Heart right ventricle (tissue), 16 donors: ENCODE data around the gene GSTM5. TPM values are rescaled to one million over a fixed set of nuclear protein-coding genes. Genes with fewer than 3 reads are reported as not detected.
A peak's percentile ranks its signal among the peaks of the same experiment; 100 is the strongest.
"Not testable (repeated sequence)": the region's sequence is repeated elsewhere in the genome, so short reads cannot be mapped to it uniquely, and the experiment has no call there.

Experiments used
- ATAC-seq, 8 donors: fragments of 200-7000 bp; cut with Tn5 transposase; one replicate each; pipeline ENCODE4 v1.9.1; 2020; ENCODE audit warnings: mild to moderate bottlenecking in 8 of 8, moderate library complexity in 8 of 8, moderate number of reproducible peaks in 1 of 8
- DNase-seq, 2 donors: peaks; one replicate each; pipeline ENCODE4 v3.0.0-alpha.2; 2020
- H3K27ac ChIP-seq, 10 donors: fragments of 200-600 bp; sonication (generic) in 2 of 10; one replicate each; pipeline versions ENCODE4 v1.5.0 to v1.8.0; 2020 to 2022; ENCODE audit warnings: mild to moderate bottlenecking in 3 of 10
- H3K27me3 ChIP-seq, 7 donors: fragments of 200-600 bp; one replicate each; pipeline ENCODE4 v1.8.0; 2021 to 2022; ENCODE audit warnings: mild to moderate bottlenecking in 2 of 7
- H3K36me3 ChIP-seq, 9 donors: fragments of 200-600 bp; sonication (generic) in 1 of 9; one replicate each; pipeline versions ENCODE4 v1.5.0 to v1.8.0; 2020 to 2022; ENCODE audit warnings: mild to moderate bottlenecking in 2 of 9
- H3K4me1 ChIP-seq, 9 donors: fragments of 200-600 bp; sonication (generic) in 1 of 9; one replicate each; pipeline versions ENCODE4 v1.5.0 to v1.8.0; 2020 to 2022; ENCODE audit warnings: mild to moderate bottlenecking in 4 of 9
- H3K4me3 ChIP-seq, 10 donors: fragments of 200-600 bp; sonication (generic) in 2 of 10; one replicate each; pipeline versions ENCODE4 v1.5.0 to v1.8.0; 2020 to 2022; ENCODE audit warnings: mild to moderate bottlenecking in 7 of 10, moderate library complexity in 2 of 10
- H3K9me3 ChIP-seq, 11 donors: fragments of 200-600 bp in 10 of 11; sonication (generic) in 2 of 11; one replicate each; pipeline versions ENCODE4 v1.5.0 to v1.8.0; 2013 to 2022; ENCODE audit warnings: mild to moderate bottlenecking in 2 of 11, control low read depth in 1 of 11, moderate library complexity in 1 of 11
- WGBS, 2 donors: extraction: QIAGEN DNeasy Blood & Tissue Kit; methylation state at CpG; one replicate each; pipeline ENCODE4 v1.1.7; 2013; ENCODE audit warnings: inconsistent platforms in 1 of 2; 5-methylcytosine and 5-hydroxymethylcytosine counted together
- intact Hi-C, 10 donors: fragments of 100-400 bp; cut with DNase I; formaldehyde crosslinking; loops; one replicate each; pipeline versions ENCODE4 v1.11.1 to v1.14.2; 2022
- polyA plus RNA-seq, 2 donors: library from polyadenylated mRNA; stranded (reverse); fragments of 200-250 nt; gene quantifications; one replicate each; pipeline ENCODE4 v1.2.3, GENCODE V29; 2013
- total RNA-seq, 10 donors: library from RNA; stranded (reverse); fragmentation: NEBNext Ultra II Directional in 3 of 10; extraction: Animal tissue kit (Norgen Biotek cat#: 25700) in 3 of 10; gene quantifications; one replicate each; pipeline versions ENCODE4 v1.2.1 to v1.2.4, GENCODE V29; 2021 to 2023
- TF ChIP-seq, protein P1 (sequence below), 9 donors: fragments of 200-600 bp; sonication (generic) in 2 of 9; IDR thresholded peaks; one replicate each; pipeline versions ENCODE4 v1.5.0 to v1.8.0; 2021 to 2022; ENCODE audit warnings: antibody characterized with exemption in 9 of 9, mild to moderate bottlenecking in 5 of 9, moderate library complexity in 1 of 9
- donor health status: Arrhythmogenic right ventricular cardiomyopathy.
- donor health status: ischemic (EF 13 %, LVEDD 7.1; RV severe dilation, severe dysfunction).
- donor health status: healthy with polysubstance abuse.
- donor health status: DM: no; HTN: yes; CAD: no.
- donor health status: DM: no; HTN: no; CAD: no.
- donor health status: ischemic (EF 25% LVEDD 6.9; RV normal size, moderate dysfunction).
- donor health status: ischemic (EF 25% LVEDD 5.7; RV mildly dilated, moderate dysfunction).
- donor health status: healthy.
- donor health status: DM: yes; HTN: yes; CAD: no.
- donor health status: Ischemic cardiomyopathy.
- donor health status: ischemic (EF 35%, LVEDD 5.7; RV mildly dilated, moderate dysfunction).
- donor health status: nonischemic (EF 11% LVEDD 7.7; RV severe dilation, severe dysfunction).
- donor health status: DM: yes; HTN: yes; CAD: no.
- donor health status: PGD.
- donor health status: ischemic (EF 29% LVEDD 5.4; RV normal size, mild dysfunction).
- donor health status: nonischemic (EF 23%, LVEDD 6.1; RV moderate dilation, normal function).

Gene GSTM5
- total and polyA plus RNA-seq, 12 donors, result 0.86 to 3.2 (median 2.0) TPM

DNA sequence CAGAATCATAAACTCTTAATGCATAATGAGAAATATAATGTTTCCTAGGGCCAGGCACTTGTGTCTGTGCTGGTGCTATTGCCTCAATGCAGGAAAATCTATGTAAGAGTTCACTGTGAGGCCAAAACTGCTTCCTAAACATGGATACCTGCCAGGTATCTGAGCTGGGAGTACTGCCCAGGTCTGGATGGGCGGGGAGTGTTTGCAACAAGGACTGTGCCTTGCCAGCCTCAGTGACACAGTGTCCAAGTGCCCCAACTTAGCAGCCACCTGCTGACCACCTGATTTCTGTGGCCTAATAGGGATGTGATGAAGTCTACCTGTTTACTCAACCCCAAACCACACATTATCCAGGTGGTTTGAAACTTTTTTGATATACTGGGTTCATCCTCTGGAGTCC lies 26.7 kb upstream of the GSTM5 start:
- not testable (repeated sequence) for DNase-seq, H3K4me3 ChIP-seq, H3K27me3 ChIP-seq, H3K9me3 ChIP-seq, H3K27ac ChIP-seq, H3K36me3 ChIP-seq
- ATAC-seq, result peak in 1 of 8 donors; percentile 10
- H3K4me1 ChIP-seq, result peaks cover 0 to 23% (median 0%) of the 10 kb centered on the region in 9 donors
- WGBS, 2 donors, result 69% methylated on average over 1 of the region's 1 CpG; no CpG with 5 or more reads in 1 of the 2 donors
- intact Hi-C loops, result loop anchor here in 5 of 10 donors (5.0 kb wide), 2 partner anchors 38 to 43 kb away; no protein-coding TSS in a partner anchor

DNA sequence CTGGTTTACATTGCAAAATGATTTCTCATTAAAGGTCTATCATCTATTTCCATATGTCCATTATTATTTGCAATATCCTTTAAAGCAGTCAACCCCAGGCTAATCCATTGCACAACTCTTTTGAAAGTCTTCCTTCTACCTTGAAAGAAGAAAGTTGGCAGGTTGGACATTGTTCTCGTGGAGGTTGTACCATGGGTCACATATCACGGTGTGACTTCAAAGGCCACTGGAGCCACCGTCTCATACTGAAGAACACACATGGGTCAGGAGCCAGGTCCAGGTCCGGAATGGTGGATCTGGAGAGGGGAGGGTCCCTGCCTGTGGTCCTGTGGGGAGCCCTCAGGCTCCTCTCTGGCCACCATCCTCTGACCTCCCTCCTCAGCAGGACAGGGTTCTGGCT lies 26.2 kb upstream of the GSTM5 start:
- 94% methylated on average over 4 of the region's 4 CpGs; no CpG with 5 or more reads in 1 of the 2 donors for WGBS, 2 donors

DNA sequence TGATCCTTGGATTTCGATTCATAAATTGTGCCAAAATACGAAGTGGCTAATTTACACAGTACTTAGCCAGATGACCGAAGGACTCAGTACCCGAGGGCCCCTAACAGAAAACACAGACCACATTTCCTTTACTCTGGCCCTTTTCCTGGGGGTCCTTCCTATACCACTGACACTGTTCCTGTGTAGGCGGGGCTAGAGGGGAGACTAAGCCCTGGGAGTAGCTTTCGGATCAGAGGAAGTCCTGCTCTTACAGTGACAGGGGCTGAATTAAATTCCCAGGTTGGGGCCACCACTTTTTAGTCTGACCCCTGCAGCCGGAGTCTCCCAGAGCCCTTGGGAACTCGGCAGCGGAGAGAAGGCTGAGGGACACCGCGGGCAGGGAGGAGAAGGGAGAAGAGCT lies 24.9 kb upstream of the GSTM5 start:
- ATAC-seq, result peak in 4 of 8 donors; percentile 24 to 54 (median 46)
- H3K27ac ChIP-seq, result peak overlapping the region in 5 of 10 donors; percentile 58 to 90 (median 80)
- H3K27me3 ChIP-seq, H3K36me3 ChIP-seq, H3K9me3 ChIP-seq, DNase-seq: not testable (repeated sequence)
- WGBS, 2 donors, result 21 to 38% methylated on average over 2 to 11 of the region's 11 CpGs
- intact Hi-C loops, result loop anchor here in 5 of 10 donors (5.0 kb wide), 2 partner anchors 40 to 45 kb away; no protein-coding TSS in a partner anchor
- H3K4me3 ChIP-seq, result peak overlapping the region in 4 of 10 donors; percentile 62 to 66 (median 64)
- peaks cover 0 to 38% (median 0%) of the 10 kb centered on the region in 9 donors for H3K4me1 ChIP-seq

More for the DNA sequence above, 26.2 kb upstream of the GSTM5 start:
- H3K36me3 ChIP-seq, H3K27me3 ChIP-seq, H3K9me3 ChIP-seq, H3K4me3 ChIP-seq, ATAC-seq, H3K27ac ChIP-seq, DNase-seq: not testable (repeated sequence)
- intact Hi-C loops, result loop anchor here in 5 of 10 donors (5.0 kb wide), 2 partner anchors 39 to 44 kb away; no protein-coding TSS in a partner anchor
- peaks cover 0 to 25% (median 0%) of the 10 kb centered on the region in 9 donors for H3K4me1 ChIP-seq

DNA sequence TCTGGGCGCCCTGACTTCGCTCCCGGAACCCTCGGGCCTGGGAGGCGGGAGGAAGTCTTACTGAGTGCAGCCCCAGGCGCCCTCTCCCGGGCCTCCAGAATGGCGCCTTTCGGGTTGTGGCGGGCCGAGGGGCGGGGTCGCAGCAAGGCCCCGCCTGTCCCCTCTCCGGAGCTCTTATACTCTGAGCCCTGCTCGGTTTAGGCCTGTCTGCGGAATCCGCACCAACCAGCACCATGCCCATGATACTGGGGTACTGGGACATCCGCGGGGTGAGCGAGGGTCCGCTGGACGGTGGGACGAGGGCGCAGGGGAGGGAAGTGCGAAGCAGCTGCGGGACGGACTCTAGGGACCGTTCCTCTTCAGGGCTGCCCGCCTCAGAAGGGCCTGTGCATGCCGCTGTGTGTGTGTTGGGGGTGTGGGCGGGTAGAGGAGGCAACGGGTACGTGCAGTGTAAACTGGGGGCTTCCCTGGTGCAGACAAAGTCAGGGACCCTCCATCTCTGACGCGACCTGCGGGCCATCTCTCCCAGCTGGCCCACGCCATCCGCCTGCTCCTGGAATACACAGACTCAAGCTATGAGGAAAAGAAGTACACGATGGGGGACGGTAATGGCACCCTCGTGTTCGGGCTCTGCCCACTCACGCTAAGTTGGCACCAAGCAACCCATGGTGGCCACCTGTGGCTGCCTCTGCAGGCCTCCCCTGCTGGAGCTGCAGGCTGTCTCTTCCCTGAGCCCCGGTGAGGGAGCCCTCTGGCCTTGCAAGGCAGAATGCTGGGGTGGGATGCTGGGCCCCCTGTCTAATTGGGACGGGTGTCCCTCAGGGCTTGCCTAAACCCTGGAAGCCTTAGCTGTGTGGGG lies 24.2 kb upstream of the GSTM5 start, which contains the start of gene GSTM1:
Gene GSTM1, plus strand, starts transcription at position 177 of the 859 bp plus-strand sequence. Its CDS starts 57 bp downstream, at position 234.
- ATAC-seq (peak in 5 of 8 donors; percentile 99), DNase-seq (peak; percentile 82 to 84)
- Histone ChIP-seq H3K9me3 (peaks cover 0 to 9% (median 0%) of the 10 kb centered on the region in 11 donors), H3K27ac (peak within 1 kb of the TSS in 5 of 10 donors; percentile 58 to 90 (median 80)), H3K4me3 (peak within 1 kb of the TSS in 5 of 10 donors; percentile 48 to 66 (median 63)), H3K4me1 (peaks cover 0 to 38% (median 0%) of the 10 kb centered on the region in 9 donors), H3K27me3 (no peaks in the 10 kb centered on the region), H3K36me3 (peaks cover 0 to 4% (median 0%) of the 10 kb centered on the region in 9 donors)
- WGBS, 2 donors, result 3% methylated on average over 46 of the region's 46 CpGs; no CpG with 5 or more reads in 1 of the 2 donors
- intact Hi-C loops, result loop anchor here in 5 of 10 donors (5.0 kb wide), 2 partner anchors 41 to 46 kb away; no protein-coding TSS in a partner anchor
- TF ChIP-seq, protein P1, sequence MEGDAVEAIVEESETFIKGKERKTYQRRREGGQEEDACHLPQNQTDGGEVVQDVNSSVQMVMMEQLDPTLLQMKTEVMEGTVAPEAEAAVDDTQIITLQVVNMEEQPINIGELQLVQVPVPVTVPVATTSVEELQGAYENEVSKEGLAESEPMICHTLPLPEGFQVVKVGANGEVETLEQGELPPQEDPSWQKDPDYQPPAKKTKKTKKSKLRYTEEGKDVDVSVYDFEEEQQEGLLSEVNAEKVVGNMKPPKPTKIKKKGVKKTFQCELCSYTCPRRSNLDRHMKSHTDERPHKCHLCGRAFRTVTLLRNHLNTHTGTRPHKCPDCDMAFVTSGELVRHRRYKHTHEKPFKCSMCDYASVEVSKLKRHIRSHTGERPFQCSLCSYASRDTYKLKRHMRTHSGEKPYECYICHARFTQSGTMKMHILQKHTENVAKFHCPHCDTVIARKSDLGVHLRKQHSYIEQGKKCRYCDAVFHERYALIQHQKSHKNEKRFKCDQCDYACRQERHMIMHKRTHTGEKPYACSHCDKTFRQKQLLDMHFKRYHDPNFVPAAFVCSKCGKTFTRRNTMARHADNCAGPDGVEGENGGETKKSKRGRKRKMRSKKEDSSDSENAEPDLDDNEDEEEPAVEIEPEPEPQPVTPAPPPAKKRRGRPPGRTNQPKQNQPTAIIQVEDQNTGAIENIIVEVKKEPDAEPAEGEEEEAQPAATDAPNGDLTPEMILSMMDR (IDR thresholded peaks at IDR 0.05), result peak in 5 of 9 donors; percentile 16 to 82 (median 63)

DNA sequence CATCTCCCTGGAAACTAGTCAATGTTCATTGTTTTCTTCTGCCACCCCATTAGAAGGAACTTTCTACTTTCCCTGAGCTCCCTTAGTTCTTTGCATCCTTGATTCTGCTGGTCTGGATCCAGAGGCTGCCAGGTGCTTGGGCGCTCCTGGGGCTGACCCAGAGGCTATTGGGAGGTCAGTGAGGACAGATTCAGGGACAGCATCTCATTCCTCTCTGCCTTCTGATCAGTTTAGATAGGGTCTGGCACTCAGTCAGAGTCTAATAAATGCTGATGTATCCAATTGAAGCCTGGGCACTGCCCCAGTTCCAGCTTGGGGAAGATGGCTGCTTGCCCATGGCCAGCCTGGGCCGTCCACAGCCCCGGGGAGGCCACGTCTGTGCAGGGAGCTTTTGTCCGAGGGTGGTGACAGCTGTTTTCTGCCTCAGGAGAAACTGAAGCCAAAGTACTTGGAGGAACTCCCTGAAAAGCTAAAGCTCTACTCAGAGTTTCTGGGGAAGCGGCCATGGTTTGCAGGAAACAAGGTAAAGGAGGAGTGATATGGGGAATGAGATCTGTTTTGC lies 22.1 kb upstream of the GSTM5 start:
- WGBS, 2 donors, result 42% methylated on average over 6 of the region's 6 CpGs; no CpG with 5 or more reads in 1 of the 2 donors
- Histone ChIP-seq H3K4me3 (no peak overlapping the region), H3K36me3 (peaks cover 0 to 4% (median 0%) of the 10 kb centered on the region in 9 donors), H3K4me1 (peaks cover 0 to 38% (median 0%) of the 10 kb centered on the region in 9 donors), H3K27ac (no peak overlapping the region), H3K27me3 (no peaks in the 10 kb centered on the region), H3K9me3 (peaks cover 0 to 2% (median 0%) of the 10 kb centered on the region in 11 donors)
- DNase-seq, result peak in 1 of 2 donors; percentile 15
- intact Hi-C loops, result loop anchor here in 5 of 10 donors (5.0 kb wide), 2 partner anchors 43 to 48 kb away; no protein-coding TSS in a partner anchor
- no peak for ATAC-seq
- TF ChIP-seq, protein P1 (IDR thresholded peaks at IDR 0.05), result no peak
